Choroid plexus epithelial cell (primary cell): ENCODE data around the gene PRKAG2.

ENCODE experiments used
- DNase-seq: peaks from one replicate; pipeline ENCODE4 v3.0.0-alpha.2; 2010; ENCODE audit warnings: low read depth
- H3K4me3 ChIP-seq: 2 replicates; pipeline ENCODE4 v1.5.1; 2011; ENCODE audit warnings: low read depth, mild to moderate bottlenecking, control low read depth, low read length, moderate library complexity
- CTCF ChIP-seq: conservative IDR thresholded peaks from 2 replicates; pipeline ENCODE4 v1.5.1; 2011; ENCODE audit warnings: low read depth, mild to moderate bottlenecking, control low read depth, inconsistent platforms, low read length, moderate library complexity

PRKAG2 gene

GRCh38 chr7:151790830-151791620 is 85.9 kb downstream of the PRKAG2 start:
- no peak for DNase-seq
- H3K4me3 ChIP-seq: no peak overlapping the region
- no peak for TF ChIP-seq CTCF

- H3K4me3 ChIP-seq: no peak overlapping the region
- TF ChIP-seq CTCF: no peak
- no peak for DNase-seq
Measured at GRCh38 chr7:151790095-151790829, 86.7 kb downstream of the PRKAG2 start.

GRCh38 chr7:151789380-151789947 is 87.5 kb downstream of the PRKAG2 start:
- no peak for DNase-seq
- H3K4me3 ChIP-seq: no peak overlapping the region
- TF ChIP-seq CTCF: no peak

GRCh38 chr7:151787348-151787747 is 89.6 kb downstream of the PRKAG2 start:
- TF ChIP-seq CTCF: no peak
- H3K4me3 ChIP-seq: no peak overlapping the region
- no peak for DNase-seq

GRCh38 chr7:151786936-151787335 is 90.0 kb downstream of the PRKAG2 start:
- no peak for DNase-seq
- TF ChIP-seq CTCF: no peak
- no peak overlapping the region for H3K4me3 ChIP-seq

GRCh38 chr7:151786241-151786640 is 90.7 kb downstream of the PRKAG2 start:
- TF ChIP-seq CTCF: no peak
- no peak for DNase-seq
- H3K4me3 ChIP-seq: no peak overlapping the region
